T47D (cell line): ENCODE results near the gene ALDH3B2.
"Not testable (repeated sequence)": the region's sequence is repeated elsewhere in the genome, so short reads cannot be mapped to it uniquely, and the experiment has no call there.

ENCODE experiments used
- DNase-seq, 2 experiments: peaks; one replicate each; pipeline versions ENCODE4 v3.0.0 to v3.0.0-alpha.2; 2011 to 2012; ENCODE audit warnings: low read depth in 1 of 2, low spot score in 1 of 2
- JUND ChIP-seq: IDR thresholded peaks from 2 replicates; pipeline ENCODE4 v1.6.1; 2012; ENCODE audit warnings: low read depth
- in situ Hi-C: cut with HindIII; loops from 2 replicates; pipeline ENCODE4 v1.10.0; 2016; ENCODE audit warnings: low sequenced_read_pairs, low pct_unique_long_range_greater_than_20kb

ALDH3B2 gene

GRCh38 chr11:67632982-67633755, 41.3 kb downstream of the ALDH3B2 start:
- DNase-seq: no peak
- in situ Hi-C loops: no loop called here
- TF ChIP-seq JUND: no peak

- in situ Hi-C loops: no loop called here
- no peak for TF ChIP-seq JUND
- DNase-seq: no peak
These were observed 42.0 kb downstream of the ALDH3B2 start for GRCh38 chr11:67632175-67632981.

DNA sequence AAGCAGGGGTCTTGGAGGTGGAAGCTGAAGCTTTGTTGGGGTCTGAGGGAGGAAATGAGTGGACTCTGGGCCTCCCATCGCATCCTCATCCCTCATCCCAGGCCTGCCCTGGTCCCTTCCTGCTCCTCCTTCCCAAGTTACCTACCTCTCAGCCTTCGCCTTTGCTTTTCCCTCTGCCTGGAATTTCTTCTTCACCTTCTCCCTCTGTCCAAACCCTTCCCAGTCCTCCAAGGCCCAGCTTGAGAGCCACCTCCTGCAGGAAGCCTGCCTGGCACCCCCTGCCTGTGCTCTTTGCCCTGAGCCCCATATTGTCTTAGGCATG, 42.6 kb downstream of the ALDH3B2 start:
- in situ Hi-C loops: no loop called here
- TF ChIP-seq JUND: no peak
- DNase-seq: no peak

DNA sequence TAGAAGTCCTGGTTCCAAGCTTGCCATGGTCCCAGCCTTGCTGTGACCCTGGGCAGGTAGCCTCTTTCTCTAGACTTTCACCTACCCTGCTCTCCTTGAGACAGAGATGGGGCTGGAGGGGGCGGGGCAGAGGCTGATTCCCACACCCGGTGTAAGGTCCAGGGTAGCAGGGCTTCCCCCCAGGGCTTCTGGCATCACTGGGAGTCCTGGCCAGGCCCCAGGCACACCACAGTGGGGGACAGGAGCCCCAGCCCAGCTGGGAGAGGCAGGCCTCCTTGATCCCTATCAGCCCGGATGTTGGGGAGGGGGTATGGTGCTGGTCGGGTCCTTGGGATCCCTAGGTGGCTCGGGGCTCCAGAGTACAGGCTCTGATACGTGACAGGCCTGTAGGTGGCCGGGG, 43.0 kb downstream of the ALDH3B2 start:
- TF ChIP-seq JUND: no peak
- no peak for DNase-seq
- in situ Hi-C loops: no loop called here

DNA sequence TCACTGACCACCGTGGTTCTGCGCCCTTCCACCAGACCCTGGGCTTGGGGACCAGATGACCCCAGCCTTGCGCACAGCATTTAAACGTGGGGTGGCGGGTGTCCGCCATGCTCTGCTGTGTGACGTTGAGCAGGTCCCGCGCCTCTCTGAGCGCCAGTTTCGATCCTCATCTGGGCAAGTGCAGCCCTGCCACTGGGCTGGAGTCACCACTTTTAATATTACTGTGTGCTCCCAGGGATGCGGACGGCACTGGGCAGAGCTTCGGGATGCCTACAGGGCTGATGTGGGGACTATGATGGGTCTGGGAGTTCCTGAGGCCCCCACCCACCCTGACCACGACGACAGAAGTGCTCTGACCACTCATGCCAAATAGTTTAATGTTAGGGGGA, 43.5 kb downstream of the ALDH3B2 start:
- TF ChIP-seq JUND: no peak
- in situ Hi-C loops: no loop called here
- no peak for DNase-seq

GRCh38 chr11:67630228-67630942, 44.0 kb downstream of the ALDH3B2 start:
- in situ Hi-C loops: no loop called here
- DNase-seq: peak; percentile 97 to 99
- no peak for TF ChIP-seq JUND

GRCh38 chr11:67629386-67630227, 44.8 kb downstream of the ALDH3B2 start, which contains the start of gene NUDT8:
Gene NUDT8 (minus strand): TSS chr11:67629937. CDS start chr11:67629911, 26 bp downstream.
- peak; percentile 91 to 94 for DNase-seq
- no peak for TF ChIP-seq JUND
- in situ Hi-C loops: no loop called here

DNA sequence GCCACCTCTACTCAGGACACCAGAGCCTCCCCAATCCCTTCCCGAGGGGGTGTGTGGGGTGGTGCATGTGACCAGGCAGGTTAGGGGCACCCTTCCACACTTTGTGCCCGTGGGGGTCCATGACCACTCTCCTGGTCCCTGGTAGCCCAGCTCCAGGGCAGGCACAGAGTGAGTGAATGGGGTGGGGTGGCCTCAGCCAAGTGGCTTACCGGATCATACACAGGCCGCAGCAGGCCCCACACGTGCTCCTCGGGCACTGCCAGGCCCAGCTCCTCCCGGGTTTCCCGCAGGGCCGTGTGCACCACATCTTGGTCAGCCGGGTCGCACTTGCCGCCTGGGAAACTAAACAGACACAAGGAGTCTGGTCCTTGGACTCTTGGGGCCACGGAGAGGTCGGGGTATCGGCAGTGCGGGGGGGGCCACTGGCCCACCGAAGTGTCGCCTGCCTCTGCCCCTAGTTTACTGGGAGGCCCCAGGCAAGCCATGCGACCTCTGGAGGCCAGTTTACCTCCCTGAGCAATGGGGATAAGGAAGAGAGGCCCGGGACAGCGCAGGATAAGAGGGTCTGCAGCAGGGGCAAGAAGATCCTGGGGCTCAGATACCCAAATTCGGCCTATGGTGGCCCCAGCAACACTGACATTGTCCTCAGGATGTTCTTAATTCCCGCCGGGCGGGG, 45.6 kb downstream of the ALDH3B2 start:
- no peak for TF ChIP-seq JUND
- no peak for DNase-seq
- in situ Hi-C loops: no loop called here

- no peak for TF ChIP-seq JUND
- DNase-seq: no peak
- in situ Hi-C loops: no loop called here
These were observed 46.4 kb downstream of the ALDH3B2 start for GRCh38 chr11:67627812-67628624.

- TF ChIP-seq JUND: no peak
- DNase-seq: no peak
- in situ Hi-C loops: no loop called here
These were observed 47.0 kb downstream of the ALDH3B2 start for GRCh38 chr11:67627441-67627811.

GRCh38 chr11:67626970-67627369, 47.5 kb downstream of the ALDH3B2 start:
- no peak for TF ChIP-seq JUND

DNA sequence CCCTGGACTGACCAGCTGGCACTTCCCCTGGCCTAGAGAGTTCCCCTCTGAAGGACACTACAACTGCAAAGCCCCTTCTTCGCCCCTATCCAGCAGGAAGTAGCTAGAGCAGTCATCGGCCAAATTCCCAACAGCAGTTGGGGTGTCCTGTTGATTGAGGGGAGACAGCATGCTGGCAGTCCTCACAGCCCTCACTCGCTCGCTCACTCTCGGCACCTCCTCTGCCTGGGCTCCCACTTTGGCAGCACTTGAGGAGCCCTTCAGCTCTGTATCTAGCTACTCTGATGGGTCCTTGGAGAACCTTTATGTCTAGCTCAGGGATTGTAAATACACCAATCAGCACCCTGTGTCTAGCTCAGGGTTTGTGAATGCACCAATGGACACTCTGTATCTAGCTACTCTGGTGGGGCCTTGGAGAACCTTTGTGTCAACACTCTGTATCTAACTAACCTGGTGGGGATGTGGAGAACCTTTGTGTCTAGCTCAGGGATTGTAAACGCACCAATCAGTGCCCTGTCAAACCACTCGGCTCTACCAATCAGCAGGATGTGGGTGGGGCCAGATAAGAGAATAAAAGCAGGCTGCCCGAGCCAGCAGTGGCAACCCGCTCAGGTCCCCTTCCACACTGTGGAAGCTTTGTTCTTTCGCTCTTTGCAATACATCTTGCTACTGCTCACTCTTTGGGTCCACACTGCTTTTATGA, 48.1 kb downstream of the ALDH3B2 start:
- in situ Hi-C loops, DNase-seq: not testable (repeated sequence)

More at GRCh38 chr11:67626970-67627369, 47.5 kb downstream of the ALDH3B2 start:
- DNase-seq: no peak
- in situ Hi-C loops: no loop called here

- DNase-seq, in situ Hi-C loops: not testable (repeated sequence)
These were observed 50.6 kb downstream of the ALDH3B2 start for GRCh38 chr11:67623795-67624194.

DNA sequence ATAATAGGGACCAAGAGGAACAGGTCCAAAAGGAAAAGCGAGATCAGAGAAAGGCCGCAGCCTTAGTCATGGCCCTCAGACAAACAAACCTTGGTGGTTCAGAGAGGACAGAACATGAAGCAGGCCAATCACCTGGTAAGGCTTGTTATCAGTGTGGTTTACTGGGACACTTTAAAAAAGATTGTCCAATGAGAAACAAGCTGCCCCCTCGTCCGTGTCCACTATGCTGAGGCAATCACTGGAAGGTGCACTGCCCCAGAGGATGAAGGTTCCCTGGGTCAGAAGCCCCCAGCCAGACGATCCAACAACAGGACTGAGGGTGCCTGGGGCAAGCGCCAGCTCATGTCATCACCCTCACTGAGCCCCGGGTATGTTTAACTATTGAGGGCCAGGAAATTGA, 51.5 kb downstream of the ALDH3B2 start:
- in situ Hi-C loops, DNase-seq: not testable (repeated sequence)

DNA sequence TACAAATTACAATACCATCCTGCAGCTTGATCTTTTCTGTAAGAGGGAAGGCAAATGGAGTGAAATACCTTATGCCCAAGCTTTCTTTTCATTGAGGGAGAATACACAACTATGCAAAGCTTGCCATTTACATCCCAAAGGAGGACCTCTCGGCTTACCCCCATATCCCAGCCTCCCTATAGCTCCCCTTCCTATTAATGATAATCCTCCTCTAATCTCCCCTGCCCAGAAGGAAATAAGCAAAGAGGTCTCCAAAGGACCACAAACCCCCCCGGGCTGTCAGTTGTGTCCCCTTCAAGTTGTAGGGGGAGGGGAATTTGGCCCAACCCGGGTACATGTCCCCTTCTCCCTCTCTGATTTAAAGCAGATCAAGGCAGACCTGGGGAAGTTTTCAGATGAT, 52.5 kb downstream of the ALDH3B2 start:
- in situ Hi-C loops, DNase-seq: not testable (repeated sequence)
